Psoas muscle (tissue), 8 donors: ENCODE data around the gene CTTNBP2. TPM values are rescaled to one million over a fixed set of nuclear protein-coding genes. Genes with fewer than 3 reads are reported as not detected.

Experiments
- ATAC-seq, 4 donors: fragments of 200-7000 bp; cut with Tn5 transposase; one replicate each; pipeline ENCODE4 v1.9.1; 2020; ENCODE audit warnings: moderate library complexity in 3 of 4, mild to moderate bottlenecking in 2 of 4
- DNase-seq, 2 donors: peaks; one replicate each; pipeline ENCODE4 v3.0.0-alpha.2; 2020
- H3K27ac ChIP-seq: fragments of 200-600 bp; one replicate; pipeline ENCODE4 v1.8.0; 2022
- H3K27me3 ChIP-seq, 3 donors: fragments of 200-600 bp in 1 of 3; one replicate each; pipeline versions ENCODE4 v1.6.1 to v1.8.0; 2013 to 2022; ENCODE audit warnings: low read length in 2 of 3, mild to moderate bottlenecking in 2 of 3, moderate library complexity in 1 of 3; ENCODE audit not compliant: insufficient read depth in 3 of 3
- H3K36me3 ChIP-seq, 2 donors: fragments of 200-600 bp in 1 of 2; one replicate each; pipeline versions ENCODE4 v1.6.1 to v1.8.0; 2013 to 2022; ENCODE audit warnings: low read depth in 1 of 2, mild to moderate bottlenecking in 1 of 2, moderate library complexity in 1 of 2; ENCODE audit not compliant: insufficient read depth in 1 of 2
- H3K4me1 ChIP-seq: fragments of 200-600 bp; one replicate; pipeline ENCODE4 v1.8.0; 2022
- H3K4me3 ChIP-seq: fragments of 200-600 bp; one replicate; pipeline ENCODE4 v1.8.0; 2022; ENCODE audit warnings: mild to moderate bottlenecking
- H3K9me3 ChIP-seq: fragments of 200-600 bp; one replicate; pipeline ENCODE4 v1.8.0; 2022
- WGBS, 3 donors: extraction: QIAGEN DNeasy Blood & Tissue Kit; methylation state at CpG; one replicate each; pipeline versions ENCODE4 v1.1.6 to v1.1.7; 2013; 5-methylcytosine and 5-hydroxymethylcytosine counted together
- intact Hi-C, 2 donors: fragments of 100-400 bp; cut with DNase I; formaldehyde crosslinking; loops; one replicate each; pipeline versions ENCODE4 v1.11.0 to v1.14.2; 2022
- polyA plus RNA-seq, 3 donors: library from polyadenylated mRNA; stranded (reverse); fragments of 200-250 nt; gene quantifications; one replicate each; pipeline ENCODE4 v1.2.3, GENCODE V29; 2013
- total RNA-seq, 4 donors: library from RNA; stranded (reverse); fragmentation: NEBNext Ultra II Directional in 2 of 4; extraction: Animal tissue kit (Norgen Biotek cat#: 25700) in 2 of 4; gene quantifications; one replicate each; pipeline versions ENCODE4 v1.2.1 to v1.2.4, GENCODE V29; 2021 to 2023
- TF ChIP-seq, protein P1 (sequence below): fragments of 200-600 bp; IDR thresholded peaks from one replicate; pipeline ENCODE4 v1.8.0; 2022; ENCODE audit warnings: antibody characterized with exemption
- donor health status: healthy with polysubstance abuse.
- donor health status: DM: no; HTN: no; CAD: no; lungs with moderate emphysema.
- donor health status: Bipolar disorder and iron deficiency.
- donor health status: healthy.
- donor health status: DM: yes; HTN: yes; CAD: no.
- donor health status: DM: no; HTN: no; CAD: no.
- donor health status: DM: no; HTN: no; CAD: no.
- donor health status: DM: yes; HTN: yes; CAD: no.

The CTTNBP2 gene
- total and polyA plus RNA-seq, 7 donors: 0.10 to 1.8 (median 0.38) TPM

DNA sequence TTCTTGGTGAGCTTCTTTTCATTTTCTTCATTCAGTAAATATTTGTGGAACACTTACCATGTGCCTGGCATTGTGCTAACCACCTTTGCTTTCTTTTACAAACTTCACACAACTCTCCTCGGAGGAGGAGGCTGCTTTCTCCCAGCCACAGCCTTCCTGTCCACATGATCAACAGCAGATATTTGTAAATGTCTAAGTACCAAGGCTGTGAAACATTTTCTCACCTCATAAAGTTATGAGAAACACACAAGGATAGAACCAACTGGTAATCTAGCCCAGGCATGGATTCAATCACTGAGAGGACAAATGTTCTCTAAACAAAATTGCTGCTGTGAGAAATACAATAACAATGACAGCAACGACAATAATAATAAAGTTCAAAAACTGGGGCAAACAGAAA lies 3.9 kb downstream of the CTTNBP2 start:
- 70 to 86% (median 78%) methylated on average over 2 of the region's 2 CpGs for WGBS, 3 donors

DNA sequence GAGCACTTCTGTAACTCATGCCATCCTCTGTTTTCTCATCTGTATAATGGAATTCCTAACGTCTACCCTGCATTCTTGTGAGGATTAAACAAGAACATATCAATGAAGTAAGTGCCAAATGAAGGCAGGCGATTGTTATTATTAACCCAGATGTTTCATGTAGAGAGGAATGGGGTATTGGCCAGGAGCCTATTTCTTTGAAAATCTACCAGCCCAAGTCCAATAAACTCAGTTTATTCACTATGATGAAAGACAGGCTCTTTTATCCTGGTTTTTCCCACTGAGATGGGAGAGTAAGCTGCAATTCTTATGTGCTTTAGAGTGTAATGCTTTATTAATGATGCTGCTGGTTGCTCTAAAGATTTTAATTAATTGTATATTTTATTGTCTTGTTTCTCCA lies 9.6 kb downstream of the CTTNBP2 start:
- 39 to 46% (median 40%) methylated on average over 2 of the region's 2 CpGs for WGBS, 3 donors
- TF ChIP-seq, protein P1, sequence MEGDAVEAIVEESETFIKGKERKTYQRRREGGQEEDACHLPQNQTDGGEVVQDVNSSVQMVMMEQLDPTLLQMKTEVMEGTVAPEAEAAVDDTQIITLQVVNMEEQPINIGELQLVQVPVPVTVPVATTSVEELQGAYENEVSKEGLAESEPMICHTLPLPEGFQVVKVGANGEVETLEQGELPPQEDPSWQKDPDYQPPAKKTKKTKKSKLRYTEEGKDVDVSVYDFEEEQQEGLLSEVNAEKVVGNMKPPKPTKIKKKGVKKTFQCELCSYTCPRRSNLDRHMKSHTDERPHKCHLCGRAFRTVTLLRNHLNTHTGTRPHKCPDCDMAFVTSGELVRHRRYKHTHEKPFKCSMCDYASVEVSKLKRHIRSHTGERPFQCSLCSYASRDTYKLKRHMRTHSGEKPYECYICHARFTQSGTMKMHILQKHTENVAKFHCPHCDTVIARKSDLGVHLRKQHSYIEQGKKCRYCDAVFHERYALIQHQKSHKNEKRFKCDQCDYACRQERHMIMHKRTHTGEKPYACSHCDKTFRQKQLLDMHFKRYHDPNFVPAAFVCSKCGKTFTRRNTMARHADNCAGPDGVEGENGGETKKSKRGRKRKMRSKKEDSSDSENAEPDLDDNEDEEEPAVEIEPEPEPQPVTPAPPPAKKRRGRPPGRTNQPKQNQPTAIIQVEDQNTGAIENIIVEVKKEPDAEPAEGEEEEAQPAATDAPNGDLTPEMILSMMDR: no peak
- intact Hi-C loops: no loop called here

More for the DNA sequence above, 3.9 kb downstream of the CTTNBP2 start:
- TF ChIP-seq, protein P1: no peak
- DNase-seq: no peak
- no peaks in the 10 kb centered on the region for H3K36me3 ChIP-seq
- H3K4me1 ChIP-seq: peaks cover 5% of the 10 kb centered on the region
- no peak overlapping the region for H3K27ac ChIP-seq
- no peak overlapping the region for H3K4me3 ChIP-seq
- intact Hi-C loops: no loop called here
- peaks cover 0 to 29% (median 8%) of the 10 kb centered on the region in 3 donors for H3K27me3 ChIP-seq
- H3K9me3 ChIP-seq: no peaks in the 10 kb centered on the region
- ATAC-seq: no peak

DNA sequence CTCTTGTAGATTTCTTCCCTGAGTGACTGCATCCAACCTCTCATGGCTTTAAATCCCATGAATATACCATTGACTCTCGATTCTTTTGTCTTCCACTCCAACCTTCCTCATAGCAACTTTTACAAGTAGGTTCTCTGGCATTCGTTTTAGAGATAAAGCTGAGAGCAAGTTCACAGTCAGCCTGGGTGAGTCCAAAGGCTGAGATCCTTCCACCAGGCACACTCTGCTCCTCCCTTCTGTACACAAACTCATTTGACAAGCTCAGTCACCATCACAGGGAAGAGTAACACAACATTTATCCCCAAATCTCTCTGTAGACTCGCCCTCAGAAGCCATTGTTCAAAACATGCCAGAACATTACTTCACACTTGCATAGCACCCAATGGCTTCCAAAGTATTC lies 10.9 kb downstream of the CTTNBP2 start:
- intact Hi-C loops: no loop called here
- TF ChIP-seq, protein P1: no peak
- ATAC-seq (no peak), DNase-seq (no peak)
- H3K4me3 ChIP-seq: no peak overlapping the region
- H3K36me3 ChIP-seq: no peaks in the 10 kb centered on the region
- H3K4me1 ChIP-seq: no peaks in the 10 kb centered on the region
- H3K27ac ChIP-seq: no peak overlapping the region
- no peaks in the 10 kb centered on the region for H3K9me3 ChIP-seq
- H3K27me3 ChIP-seq: no peaks in the 10 kb centered on the region
- 55 to 57% (median 56%) methylated on average over 3 of the region's 3 CpGs for WGBS, 3 donors

More for the DNA sequence above, 9.6 kb downstream of the CTTNBP2 start:
- Histone ChIP-seq H3K27me3 (no peaks in the 10 kb centered on the region), H3K36me3 (no peaks in the 10 kb centered on the region), H3K4me1 (no peaks in the 10 kb centered on the region), H3K27ac (no peak overlapping the region), H3K4me3 (no peak overlapping the region), H3K9me3 (no peaks in the 10 kb centered on the region)
- ATAC-seq (no peak), DNase-seq (no peak)

DNA sequence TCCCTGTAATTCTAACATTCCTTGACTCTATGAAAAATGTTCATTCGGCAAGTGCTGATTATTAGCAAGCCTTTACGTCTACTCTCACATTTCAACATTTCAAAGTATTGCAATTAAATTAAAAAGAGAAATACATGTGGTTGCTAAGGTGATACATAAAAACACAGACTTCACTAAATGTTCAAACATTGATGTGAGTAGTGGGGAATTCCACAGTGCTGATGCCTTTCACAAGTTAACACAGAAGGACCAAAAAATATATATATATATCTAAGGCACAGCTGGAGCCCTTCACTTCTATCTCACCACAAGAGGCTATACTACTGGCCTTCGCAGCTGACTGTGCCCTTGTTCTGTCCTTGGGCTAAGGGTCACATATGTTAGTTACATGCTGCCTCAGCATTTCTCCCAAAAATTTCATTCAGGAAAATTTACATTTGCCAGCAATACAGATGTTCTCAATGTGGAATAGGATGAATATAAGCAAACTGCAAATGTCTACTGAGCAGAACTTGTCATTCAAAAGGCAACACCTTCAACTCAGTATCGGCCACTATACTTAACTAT lies 13.9 kb downstream of the CTTNBP2 start:
- WGBS, 3 donors: 79 to 89% (median 80%) methylated on average over 4 of the region's 4 CpGs
- Histone ChIP-seq H3K4me1 (no peaks in the 10 kb centered on the region), H3K27ac (no peak overlapping the region), H3K4me3 (no peak overlapping the region), H3K27me3 (no peaks in the 10 kb centered on the region), H3K36me3 (no peaks in the 10 kb centered on the region), H3K9me3 (no peaks in the 10 kb centered on the region)
- ATAC-seq (no peak), DNase-seq (no peak)
- intact Hi-C loops: no loop called here
- TF ChIP-seq, protein P1: no peak

DNA sequence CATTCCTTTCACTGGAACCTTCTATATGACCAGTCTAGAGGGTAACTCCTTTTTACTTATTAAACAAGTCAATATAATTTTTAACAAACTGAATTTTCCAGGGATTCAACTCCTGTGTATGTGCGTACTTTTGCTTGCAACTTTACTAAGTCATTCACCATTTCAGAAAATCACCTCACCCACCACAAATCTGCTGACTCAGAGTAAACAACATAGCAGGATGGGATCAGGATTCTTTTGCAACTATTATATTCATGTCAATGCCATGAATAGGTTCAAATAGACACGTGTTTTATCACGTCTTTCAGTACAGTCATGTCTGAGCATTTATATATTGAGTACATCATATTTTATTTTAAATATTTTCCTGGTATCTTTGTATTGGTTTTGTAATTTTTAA lies 14.5 kb downstream of the CTTNBP2 start:
- ATAC-seq: no peak
- WGBS, 3 donors: 85 to 89% (median 89%) methylated on average over 3 of the region's 3 CpGs

More for the DNA sequence above, 14.5 kb downstream of the CTTNBP2 start:
- Histone ChIP-seq H3K9me3 (no peaks in the 10 kb centered on the region), H3K4me1 (no peaks in the 10 kb centered on the region), H3K36me3 (no peaks in the 10 kb centered on the region), H3K27me3 (no peaks in the 10 kb centered on the region), H3K4me3 (no peak overlapping the region), H3K27ac (no peak overlapping the region)
- DNase-seq: no peak
- intact Hi-C loops: no loop called here
- TF ChIP-seq, protein P1: no peak
